Loucy (cell line): ENCODE results near the gene ZFYVE1.

Source experiments
- H2AFZ ChIP-seq: fragments of 200-600 bp; sonication (generic); 2 replicates; pipeline ENCODE4 v1.6.0; 2016; ENCODE audit warnings: antibody characterized with exemption, mild to moderate bottlenecking, low read length, moderate library complexity
- H3F3A ChIP-seq: fragments of 200-600 bp; 2 replicates; pipeline ENCODE4 v1.6.0; 2016; ENCODE audit warnings: antibody characterized with exemption, low read depth, mild to moderate bottlenecking
- H3K27me3 ChIP-seq: fragments of 200-600 bp; sonication (generic); 2 replicates; pipeline ENCODE4 v1.6.1; 2014; ENCODE audit warnings: low read length, mild to moderate bottlenecking; ENCODE audit not compliant: insufficient read depth, poor library complexity, severe bottlenecking
- H3K36me3 ChIP-seq: fragments of 200-600 bp; sonication (generic); 2 replicates; pipeline ENCODE4 v1.6.1; 2016; ENCODE audit warnings: low read length; ENCODE audit not compliant: insufficient read depth
- H3K4me1 ChIP-seq: fragments of 200-600 bp; sonication (generic); 2 replicates; pipeline ENCODE4 v1.5.1; 2014; ENCODE audit warnings: low read length, mild to moderate bottlenecking; ENCODE audit not compliant: insufficient read depth, poor library complexity, severe bottlenecking
- H3K4me2 ChIP-seq: fragments of 200-600 bp; sonication (generic); 2 replicates; pipeline ENCODE4 v1.6.0; 2014; ENCODE audit warnings: antibody characterized with exemption, low read length, low read depth, mild to moderate bottlenecking; ENCODE audit not compliant: poor library complexity, severe bottlenecking
- H3K4me3 ChIP-seq: fragments of 200-600 bp; sonication (generic); 2 replicates; pipeline ENCODE4 v1.5.1; 2014; ENCODE audit warnings: low read length, mild to moderate bottlenecking, mixed read lengths; ENCODE audit not compliant: poor library complexity, severe bottlenecking
- H3K79me2 ChIP-seq: fragments of 200-600 bp; sonication (generic); 2 replicates; pipeline ENCODE4 v1.6.1; 2014; ENCODE audit warnings: low read length; ENCODE audit not compliant: insufficient read depth
- H3K9ac ChIP-seq: fragments of 200-600 bp; sonication (generic); 2 replicates; pipeline ENCODE4 v1.6.0; 2014; ENCODE audit warnings: mild to moderate bottlenecking, low read depth, low read length, moderate library complexity; ENCODE audit not compliant: poor library complexity, severe bottlenecking
- H3K9me2 ChIP-seq: fragments of 200-600 bp; sonication (generic); replicated peaks from 2 replicates; pipeline ENCODE4 v1.6.1; 2016; ENCODE audit warnings: low read depth, low read length, mixed read lengths
- H3K9me3 ChIP-seq: fragments of 200-600 bp; sonication (generic); 2 replicates; pipeline ENCODE4 v1.6.1; 2014; ENCODE audit warnings: mild to moderate bottlenecking, antibody characterized with exemption, low read length, low read depth; ENCODE audit not compliant: insufficient read depth
- H4K20me1 ChIP-seq: fragments of 200-600 bp; sonication (generic); 2 replicates; pipeline ENCODE4 v1.6.0; 2014; ENCODE audit warnings: antibody characterized with exemption, low read length, mild to moderate bottlenecking; ENCODE audit not compliant: insufficient read depth, poor library complexity, severe bottlenecking
- CTCF ChIP-seq: fragments of 200-600 bp; sonication (generic); conservative IDR thresholded peaks from 2 replicates; pipeline ENCODE4 v1.5.1; 2014; ENCODE audit warnings: mild to moderate bottlenecking, antibody characterized with exemption, low read length
- EZH2phosphoT487 ChIP-seq: fragments of 200-600 bp; IDR thresholded peaks from 2 replicates; pipeline ENCODE4 v1.6.1; 2018; ENCODE audit warnings: antibody characterized with exemption, mild to moderate bottlenecking, moderate library complexity, borderline replicate concordance

Gene ZFYVE1

DNA sequence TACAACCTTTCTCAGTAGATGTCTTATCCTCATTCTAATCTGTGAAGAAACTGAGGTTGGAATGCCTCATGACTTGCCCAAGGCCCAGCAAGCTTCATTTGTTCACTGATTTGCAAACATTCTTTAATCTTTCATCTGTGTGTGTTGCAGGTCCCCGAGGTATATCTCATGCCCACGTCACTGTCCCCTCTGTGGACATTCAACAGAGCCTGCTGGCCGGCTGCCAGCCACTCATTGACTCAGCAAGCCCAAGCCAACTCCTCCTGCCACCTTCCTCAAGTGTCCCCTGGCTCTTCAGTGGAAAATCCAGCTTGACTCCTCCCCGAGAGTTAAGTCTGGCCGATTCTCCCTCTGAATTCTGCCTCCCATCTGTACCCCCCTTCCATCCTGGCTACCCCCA, 102.6 kb downstream of the ZFYVE1 start:
- no peaks in the 10 kb centered on the region for H4K20me1 ChIP-seq
- H3K9me3 ChIP-seq, result no peaks in the 10 kb centered on the region
- no peak overlapping the region for H3K4me3 ChIP-seq
- no peaks in the 10 kb centered on the region for H3K36me3 ChIP-seq
- H3K4me2 ChIP-seq, result no peak overlapping the region
- H2AFZ ChIP-seq, result peak overlapping the region; percentile 26; the same call in 1 of the 2 replicates
- no peak for TF ChIP-seq EZH2phosphoT487
- TF ChIP-seq CTCF, result no peak
- H3K27me3 ChIP-seq, result no peaks in the 10 kb centered on the region
- no peaks in the 10 kb centered on the region for H3K9me2 ChIP-seq
- no peaks in the 10 kb centered on the region for H3K79me2 ChIP-seq
- H3K9ac ChIP-seq, result no peak overlapping the region
- H3F3A ChIP-seq, result no peaks in the 10 kb centered on the region
- H3K4me1 ChIP-seq, result peaks cover 6% of the 10 kb centered on the region

GRCh38 chr14:72921396-72921795, 105.5 kb downstream of the ZFYVE1 start:
- H3K4me2 ChIP-seq, result no peak overlapping the region
- TF ChIP-seq EZH2phosphoT487, result no peak
- no peak for TF ChIP-seq CTCF

GRCh38 chr14:72920008-72920407, 106.9 kb downstream of the ZFYVE1 start:
- Histone ChIP-seq H3K27me3 (no peaks in the 10 kb centered on the region), H3K9me3 (no peaks in the 10 kb centered on the region), H3F3A (no peaks in the 10 kb centered on the region), H3K4me2 (no peak overlapping the region), H3K9ac (no peak overlapping the region), H2AFZ (no peak overlapping the region), H3K36me3 (no peaks in the 10 kb centered on the region), H3K4me1 (no peaks in the 10 kb centered on the region), H4K20me1 (no peaks in the 10 kb centered on the region), H3K4me3 (no peak overlapping the region), H3K9me2 (no peaks in the 10 kb centered on the region), H3K79me2 (no peaks in the 10 kb centered on the region)
- peak; percentile 49; the same call in 1 of the 2 replicates for TF ChIP-seq CTCF
- no peak for TF ChIP-seq EZH2phosphoT487

More at GRCh38 chr14:72921396-72921795, 105.5 kb downstream of the ZFYVE1 start:
- Histone ChIP-seq H3K9ac (no peak overlapping the region), H3K9me2 (no peaks in the 10 kb centered on the region), H3K36me3 (no peaks in the 10 kb centered on the region), H4K20me1 (no peaks in the 10 kb centered on the region), H3F3A (no peaks in the 10 kb centered on the region), H3K9me3 (no peaks in the 10 kb centered on the region), H2AFZ (no peak overlapping the region), H3K4me1 (peaks cover 6% of the 10 kb centered on the region), H3K79me2 (no peaks in the 10 kb centered on the region), H3K4me3 (no peak overlapping the region), H3K27me3 (no peaks in the 10 kb centered on the region)
